Activated T-helper 1 cell treated with anti-CD3 and anti-CD28 coated beads, Interleukin-12 subunit alpha, Interleukin-12 subunit beta, Interleukin-2, Interleukin-4 antibody, amounts not matched to agents 30 ng/mL and 10 ng/mL and 1 ng/mL, durations not matched to agents 14 hours and 24 hours and 36 hours (primary cell): ENCODE measurements around the gene PSD2. TPM values are rescaled to one million over a fixed set of nuclear protein-coding genes. Genes with fewer than 3 reads are reported as not detected.

Source experiments
- DNase-seq: peaks from one replicate; pipeline ENCODE4 v3.0.0; 2021; ENCODE audit warnings: low spot score
- H3K27ac Mint-ChIP-seq: one replicate; pipeline ENCODE4 v1.8.0; 2021; ENCODE audit warnings: mild to moderate bottlenecking, mixed read lengths
- H3K27me3 Mint-ChIP-seq: one replicate; pipeline ENCODE4 v1.8.0; 2022; ENCODE audit warnings: mild to moderate bottlenecking, moderate library complexity, mixed read lengths; ENCODE audit not compliant: insufficient read depth
- H3K36me3 Mint-ChIP-seq: one replicate; pipeline ENCODE4 v1.8.0; 2021; ENCODE audit warnings: low read depth, mixed read lengths
- H3K4me1 Mint-ChIP-seq: one replicate; pipeline ENCODE4 v1.8.0; 2021; ENCODE audit warnings: low read depth, mixed read lengths
- H3K4me3 Mint-ChIP-seq: one replicate; pipeline ENCODE4 v1.8.0; 2021; ENCODE audit warnings: mild to moderate bottlenecking, moderate library complexity, mixed read lengths
- H3K9me3 Mint-ChIP-seq: one replicate; pipeline ENCODE4 v1.8.0; 2021; ENCODE audit warnings: mixed read lengths
- intact Hi-C: fragments of 100-400 bp; cut with micrococcal nuclease; formaldehyde crosslinking; loops from one replicate; pipeline ENCODE4 v1.15.1; 2024
- total RNA-seq: library from RNA; stranded (reverse); gene quantifications from 2 replicates; pipeline ENCODE4 v1.2.3, GENCODE V29; 2022

PSD2 gene
- total RNA-seq, 1 donor from 2014 or later: not detected

DNA sequence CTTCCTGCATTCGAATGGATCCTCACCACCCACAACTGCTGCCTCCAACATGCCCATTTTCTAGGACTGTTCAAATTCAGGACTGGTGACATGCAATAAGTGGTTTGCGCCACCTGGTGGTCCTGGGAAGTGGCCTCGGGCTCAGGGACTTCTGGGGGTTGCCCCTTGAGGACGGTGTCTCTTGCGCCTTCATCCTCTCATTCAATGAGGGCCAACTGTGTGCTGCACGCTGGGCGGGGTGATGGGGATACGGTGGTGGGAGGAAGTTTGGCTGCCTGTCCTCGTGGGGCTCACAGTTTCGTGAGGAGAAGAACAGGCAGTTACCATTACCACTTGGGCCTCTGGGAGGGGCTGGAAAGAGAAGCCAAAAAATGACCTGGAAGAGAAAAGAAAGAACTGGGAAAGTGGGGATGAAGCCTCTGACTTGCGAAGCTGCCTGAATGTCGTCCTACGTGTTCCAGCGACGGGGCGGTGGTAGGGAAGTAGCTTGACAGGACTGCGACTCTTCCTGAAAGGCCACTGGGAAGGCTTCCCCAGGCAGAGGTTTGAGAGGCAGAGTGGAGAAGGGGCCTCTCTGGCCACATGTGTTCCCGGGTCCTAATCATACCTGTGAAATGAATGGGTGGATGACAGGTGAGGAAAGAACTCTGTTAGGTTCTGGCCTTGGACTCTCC is 49.0 kb downstream of the PSD2 start:
- peak; percentile 20 for DNase-seq
- no peaks in the 10 kb centered on the region for H3K36me3 Mint-ChIP-seq
- H3K9me3 Mint-ChIP-seq: no peaks in the 10 kb centered on the region
- H3K27me3 Mint-ChIP-seq: peaks cover 44% of the 10 kb centered on the region
- no peak overlapping the region for H3K27ac Mint-ChIP-seq
- intact Hi-C loops: loop anchor here (1.0 to 10.0 kb wide), 4 partner anchors 57 to 310 kb away; no protein-coding TSS in a partner anchor
- peaks cover 8% of the 10 kb centered on the region for H3K4me1 Mint-ChIP-seq
- H3K4me3 Mint-ChIP-seq: no peak overlapping the region

DNA sequence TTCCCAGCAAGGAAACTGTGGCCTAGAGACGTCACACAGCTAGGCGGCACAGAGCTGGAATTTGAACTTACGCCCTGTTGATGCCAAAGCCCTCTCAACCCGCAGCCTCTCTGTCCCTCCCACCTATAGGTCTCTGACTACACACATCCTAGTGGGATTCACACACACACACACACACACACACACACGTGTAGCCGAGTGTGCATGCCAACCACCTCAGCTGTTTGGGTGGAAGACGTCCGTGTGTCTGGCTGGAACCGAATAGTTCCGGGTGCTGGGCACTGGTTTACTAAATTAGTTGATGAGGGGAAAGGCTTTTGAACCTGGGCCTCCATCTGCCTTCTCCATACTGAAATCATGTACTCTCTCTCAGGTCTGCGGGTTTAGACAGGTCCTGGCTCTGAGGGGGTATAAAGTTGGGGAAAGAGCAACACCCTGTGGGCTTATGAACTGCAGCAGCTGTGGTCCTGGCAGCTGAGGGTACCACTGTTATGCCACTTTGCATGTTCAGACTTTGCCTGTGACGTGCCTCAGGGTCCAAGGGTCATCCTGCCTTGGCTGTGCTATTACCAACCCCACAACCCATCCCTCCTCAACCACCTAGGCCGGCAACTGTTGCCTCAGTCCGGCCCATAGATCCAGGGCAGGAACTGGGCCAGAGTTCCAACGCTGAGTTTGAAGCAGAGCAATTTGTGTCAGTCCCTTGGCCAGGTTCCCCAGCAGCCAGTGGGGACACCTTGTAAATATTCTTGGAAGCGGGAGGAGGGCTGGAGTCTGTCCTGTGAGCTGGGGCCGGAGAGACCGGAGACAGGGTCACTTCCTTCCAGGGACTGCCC is 50.5 kb downstream of the PSD2 start:
- no peak for DNase-seq
- Mint-ChIP-seq H3K4me3 (no peak overlapping the region), H3K27me3 (peaks cover 52% of the 10 kb centered on the region), H3K27ac (no peak overlapping the region), H3K36me3 (no peaks in the 10 kb centered on the region), H3K9me3 (no peaks in the 10 kb centered on the region), H3K4me1 (peaks cover 8% of the 10 kb centered on the region)
- intact Hi-C loops: loop anchor here (5.0 to 10.0 kb wide), 2 partner anchors 214 to 309 kb away; no protein-coding TSS in a partner anchor

DNA sequence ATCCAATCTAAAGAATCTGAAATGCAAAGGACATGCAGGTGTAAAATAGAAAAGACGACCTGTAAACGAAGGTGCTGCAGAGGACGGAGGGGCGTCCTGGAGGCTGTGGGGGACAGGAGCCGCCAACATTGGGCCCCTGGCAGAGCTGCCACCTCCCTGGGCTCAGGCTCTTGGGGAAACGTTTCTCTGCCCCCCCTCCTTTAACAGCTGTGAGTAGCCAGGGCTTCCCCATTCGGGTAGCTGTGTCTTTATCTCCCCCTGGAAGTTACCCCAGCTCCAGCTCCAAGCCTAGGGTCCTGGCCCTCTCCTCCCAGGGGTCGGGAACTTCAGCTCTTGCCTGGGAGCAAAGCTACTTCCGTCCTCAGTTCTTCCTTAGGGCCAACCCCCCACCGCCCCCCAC is 51.5 kb downstream of the PSD2 start:
- peaks cover 52% of the 10 kb centered on the region for H3K27me3 Mint-ChIP-seq
- no peaks in the 10 kb centered on the region for H3K9me3 Mint-ChIP-seq
- intact Hi-C loops: loop anchor here (5.0 to 10.0 kb wide), 2 partner anchors 215 to 308 kb away; no protein-coding TSS in a partner anchor
- H3K36me3 Mint-ChIP-seq: no peaks in the 10 kb centered on the region
- no peak for DNase-seq
- no peak overlapping the region for H3K4me3 Mint-ChIP-seq
- H3K27ac Mint-ChIP-seq: no peak overlapping the region
- peaks cover 8% of the 10 kb centered on the region for H3K4me1 Mint-ChIP-seq

DNA sequence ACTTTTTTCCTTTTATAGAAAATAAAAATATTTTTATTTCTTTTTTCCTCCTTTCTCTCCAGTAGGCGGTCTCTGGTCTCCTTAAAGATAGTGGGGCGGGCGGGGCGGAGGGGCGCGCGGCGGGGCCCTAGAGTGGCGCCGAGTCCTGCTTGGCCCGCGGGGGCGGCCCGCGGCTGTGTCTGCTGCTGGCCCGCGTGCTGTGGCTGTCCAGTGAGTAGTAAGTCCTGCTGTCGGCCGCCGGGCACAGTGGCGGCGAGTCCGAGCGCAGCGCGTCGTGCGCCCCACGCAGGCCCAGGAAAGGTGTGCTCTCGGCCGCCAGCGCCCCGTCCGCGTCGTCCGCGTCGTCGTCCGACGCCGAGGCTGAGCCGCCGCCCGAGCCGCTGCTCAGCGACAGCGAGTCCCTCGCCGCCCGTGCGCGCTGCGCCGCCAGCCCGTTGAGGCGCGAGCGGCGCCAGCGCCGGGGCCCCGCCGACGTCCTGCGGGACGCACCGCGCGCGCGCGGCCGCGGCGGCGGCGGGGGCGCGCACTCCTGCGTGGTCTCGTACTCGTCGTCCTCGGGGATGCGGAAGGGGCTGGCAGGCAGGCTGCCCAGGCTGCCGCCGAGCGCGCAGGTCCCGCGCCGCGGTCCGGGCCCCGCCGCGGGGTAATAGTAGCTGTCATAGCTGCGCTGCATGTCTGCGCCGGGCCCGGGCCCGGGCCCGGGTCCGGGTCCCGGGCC is 52.3 kb downstream of the PSD2 start:
- peak overlapping the region; percentile 58 for H3K4me3 Mint-ChIP-seq
- H3K36me3 Mint-ChIP-seq: no peaks in the 10 kb centered on the region
- intact Hi-C loops: loop anchor here (5.0 to 10.0 kb wide), 2 partner anchors 216 to 307 kb away; no protein-coding TSS in a partner anchor
- H3K27ac Mint-ChIP-seq: no peak overlapping the region
- peak; percentile 63 for DNase-seq
- H3K9me3 Mint-ChIP-seq: no peaks in the 10 kb centered on the region
- peaks cover 8% of the 10 kb centered on the region for H3K4me1 Mint-ChIP-seq
- H3K27me3 Mint-ChIP-seq: peaks cover 51% of the 10 kb centered on the region

DNA sequence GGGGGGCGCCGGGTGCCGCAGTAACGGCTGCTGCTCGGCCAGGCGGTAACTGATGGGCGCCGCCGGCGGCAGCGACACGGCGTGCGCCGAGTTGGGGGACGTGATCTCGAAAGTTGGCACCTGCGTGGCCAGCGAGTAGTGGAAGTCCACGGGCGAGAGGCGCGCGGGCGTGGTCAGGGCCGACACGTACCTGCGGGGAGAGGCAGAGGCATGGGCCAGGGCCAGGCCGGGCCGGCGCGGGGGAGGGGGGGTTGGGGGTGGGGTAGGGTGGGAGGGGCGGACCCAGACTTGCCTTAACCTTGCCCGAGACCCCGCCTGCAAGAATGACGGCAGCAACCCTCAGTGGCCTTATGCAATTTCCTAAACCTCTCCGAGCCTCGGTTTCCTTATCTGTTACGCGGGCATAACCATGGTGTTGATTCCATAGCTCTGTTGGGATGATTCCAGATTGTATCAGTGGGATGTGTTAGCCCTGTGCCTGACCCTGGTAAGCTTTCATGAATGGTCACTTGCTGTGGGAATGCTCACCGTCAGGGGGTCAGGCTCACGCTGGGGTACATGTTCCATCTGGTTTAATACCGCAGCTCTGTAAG is 53.0 kb downstream of the PSD2 start:
- H3K27ac Mint-ChIP-seq: no peak overlapping the region
- no peaks in the 10 kb centered on the region for H3K36me3 Mint-ChIP-seq
- H3K9me3 Mint-ChIP-seq: no peaks in the 10 kb centered on the region
- H3K4me1 Mint-ChIP-seq: peaks cover 8% of the 10 kb centered on the region
- peaks cover 46% of the 10 kb centered on the region for H3K27me3 Mint-ChIP-seq
- peak overlapping the region; percentile 73 for H3K4me3 Mint-ChIP-seq
- no peak for DNase-seq
- intact Hi-C loops: loop anchor here (5.0 to 10.0 kb wide), 2 partner anchors 216 to 306 kb away; no protein-coding TSS in a partner anchor

DNA sequence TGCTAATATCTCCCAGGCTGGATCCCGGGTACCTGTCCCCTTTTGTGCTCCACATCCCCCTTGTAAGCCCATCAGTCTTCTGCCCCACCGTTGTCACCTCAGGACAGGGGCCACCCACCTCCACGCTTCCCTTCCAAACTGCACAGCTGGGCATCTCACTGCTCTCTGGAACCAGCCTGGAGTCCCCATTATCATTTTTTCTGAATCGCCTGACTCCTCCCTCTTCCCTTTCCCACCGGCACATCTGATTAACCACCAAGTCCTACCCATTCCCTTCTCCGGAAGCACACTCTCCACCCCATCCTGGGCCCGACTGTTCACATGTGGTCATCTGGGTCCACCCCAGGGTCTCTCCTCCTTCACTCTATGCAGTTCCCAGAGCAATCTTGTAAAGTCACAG is 53.9 kb downstream of the PSD2 start:
- peaks cover 42% of the 10 kb centered on the region for H3K27me3 Mint-ChIP-seq
- intact Hi-C loops: loop anchor here (5.0 to 10.0 kb wide), 2 partner anchors 217 to 305 kb away; no protein-coding TSS in a partner anchor

DNA sequence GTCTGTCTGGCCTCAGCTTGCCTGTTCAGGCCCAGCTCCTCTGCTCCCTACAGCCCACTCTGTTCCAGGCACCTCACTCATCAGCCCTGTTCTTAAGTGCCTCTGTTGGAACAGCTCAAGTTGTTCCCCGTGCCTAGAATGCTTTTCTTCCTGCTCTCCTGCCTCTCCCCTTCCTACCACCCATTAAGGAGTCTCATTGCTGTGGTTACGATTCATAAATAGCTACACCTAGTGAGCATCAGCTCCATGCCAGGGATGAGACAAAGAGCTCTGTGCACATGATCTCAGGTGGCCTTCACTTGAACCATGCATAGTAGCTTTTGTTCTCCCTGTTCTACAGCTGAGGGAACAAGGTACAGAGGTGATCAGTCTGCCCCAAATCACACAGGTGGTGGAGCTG is 54.3 kb downstream of the PSD2 start:
- no peaks in the 10 kb centered on the region for H3K9me3 Mint-ChIP-seq
- H3K4me3 Mint-ChIP-seq: peak overlapping the region; percentile 73
- H3K36me3 Mint-ChIP-seq: no peaks in the 10 kb centered on the region
- DNase-seq: no peak
- no peak overlapping the region for H3K27ac Mint-ChIP-seq
- intact Hi-C loops: loop anchor here (5.0 to 10.0 kb wide), 2 partner anchors 218 to 305 kb away; no protein-coding TSS in a partner anchor
- peaks cover 4% of the 10 kb centered on the region for H3K4me1 Mint-ChIP-seq
- H3K27me3 Mint-ChIP-seq: peaks cover 39% of the 10 kb centered on the region

More for the DNA sequence above, 53.9 kb downstream of the PSD2 start:
- H3K9me3 Mint-ChIP-seq: no peaks in the 10 kb centered on the region
- H3K27ac Mint-ChIP-seq: peak overlapping the region; percentile 18
- H3K4me1 Mint-ChIP-seq: peaks cover 6% of the 10 kb centered on the region
- no peak for DNase-seq
- no peaks in the 10 kb centered on the region for H3K36me3 Mint-ChIP-seq
- H3K4me3 Mint-ChIP-seq: peak overlapping the region; percentile 73

DNA sequence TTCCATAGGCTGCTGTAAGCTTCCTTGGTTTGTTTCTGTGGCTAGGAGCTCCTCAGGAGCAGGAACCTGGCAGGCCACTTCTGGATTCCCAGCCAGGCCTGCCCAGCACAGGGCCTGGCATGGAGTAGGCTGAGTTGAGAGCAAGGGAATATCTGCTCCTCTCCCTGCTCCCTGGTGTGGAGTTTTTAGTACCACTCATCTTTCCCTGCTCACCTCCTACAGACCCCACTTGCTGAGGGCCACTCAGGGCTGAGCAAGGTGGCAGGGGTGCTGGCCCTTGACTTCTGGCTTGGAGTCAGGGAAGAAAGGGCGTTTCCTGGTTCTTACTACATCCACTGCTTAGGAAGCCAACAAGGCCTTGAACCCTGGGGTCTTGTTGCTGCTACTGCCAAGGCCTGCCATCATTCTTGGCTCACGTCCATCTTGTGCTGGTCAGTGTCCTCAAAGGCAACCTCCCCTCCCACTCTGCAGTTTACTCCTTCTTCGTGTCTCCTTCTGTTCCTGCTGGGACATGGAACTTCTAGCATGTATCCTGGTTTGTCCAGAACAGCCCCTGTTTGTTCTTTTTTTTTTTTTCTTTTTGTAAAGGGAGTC is 54.9 kb downstream of the PSD2 start:
- H3K36me3 Mint-ChIP-seq: no peaks in the 10 kb centered on the region
- H3K9me3 Mint-ChIP-seq: no peaks in the 10 kb centered on the region
- intact Hi-C loops: no loop called here
- H3K27ac Mint-ChIP-seq: no peak overlapping the region
- peaks cover 4% of the 10 kb centered on the region for H3K4me1 Mint-ChIP-seq
- H3K4me3 Mint-ChIP-seq: no peak overlapping the region
- H3K27me3 Mint-ChIP-seq: peaks cover 33% of the 10 kb centered on the region
- DNase-seq: no peak

DNA sequence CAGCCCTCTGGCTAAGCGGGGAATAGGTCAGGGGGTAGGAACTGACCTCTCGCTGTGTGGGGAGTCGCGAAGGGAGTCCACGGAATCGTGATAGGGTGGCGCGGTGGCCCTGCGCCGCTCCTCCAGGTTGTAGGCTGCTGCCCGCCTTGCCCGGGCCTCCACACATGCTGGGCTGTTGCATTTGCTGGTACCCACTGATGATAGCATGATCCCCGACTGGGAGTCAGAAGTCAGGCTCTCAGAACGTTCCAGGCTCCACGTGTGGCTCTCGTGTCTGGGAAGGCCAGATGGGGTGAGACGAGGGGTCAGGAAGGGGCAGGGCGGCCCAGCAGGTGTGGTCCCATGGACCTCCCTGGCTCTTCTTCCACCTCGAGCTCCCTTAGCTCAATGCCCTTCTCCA is 56.0 kb downstream of the PSD2 start:
- Mint-ChIP-seq H3K36me3 (no peaks in the 10 kb centered on the region), H3K9me3 (no peaks in the 10 kb centered on the region), H3K27me3 (peaks cover 24% of the 10 kb centered on the region), H3K4me3 (no peak overlapping the region), H3K4me1 (peaks cover 4% of the 10 kb centered on the region), H3K27ac (no peak overlapping the region)
- intact Hi-C loops: no loop called here
- no peak for DNase-seq

DNA sequence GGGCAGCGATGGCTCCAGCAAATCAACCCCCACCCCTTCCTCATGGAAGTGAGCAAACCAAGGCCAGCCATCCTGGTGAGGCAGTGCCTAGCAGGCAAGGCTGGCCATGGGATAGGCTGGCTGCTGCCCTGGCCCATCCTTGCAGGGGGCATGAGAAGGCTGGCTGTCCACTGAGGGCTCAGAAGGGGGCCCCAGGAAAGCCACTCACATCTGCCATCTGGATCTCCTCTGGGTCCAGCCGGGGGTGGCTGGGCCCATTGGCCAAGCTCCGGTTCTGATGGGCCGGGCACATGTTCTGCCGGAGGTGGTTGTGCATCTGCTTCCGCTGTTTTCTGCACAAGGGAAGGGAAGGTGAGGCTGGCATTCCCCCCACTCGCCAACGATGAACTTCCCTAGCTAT is 57.1 kb downstream of the PSD2 start:
- Mint-ChIP-seq H3K36me3 (no peaks in the 10 kb centered on the region), H3K4me3 (no peak overlapping the region), H3K4me1 (peaks cover 4% of the 10 kb centered on the region), H3K9me3 (no peaks in the 10 kb centered on the region), H3K27ac (no peak overlapping the region), H3K27me3 (peaks cover 19% of the 10 kb centered on the region)
- intact Hi-C loops: no loop called here
- DNase-seq: no peak

DNA sequence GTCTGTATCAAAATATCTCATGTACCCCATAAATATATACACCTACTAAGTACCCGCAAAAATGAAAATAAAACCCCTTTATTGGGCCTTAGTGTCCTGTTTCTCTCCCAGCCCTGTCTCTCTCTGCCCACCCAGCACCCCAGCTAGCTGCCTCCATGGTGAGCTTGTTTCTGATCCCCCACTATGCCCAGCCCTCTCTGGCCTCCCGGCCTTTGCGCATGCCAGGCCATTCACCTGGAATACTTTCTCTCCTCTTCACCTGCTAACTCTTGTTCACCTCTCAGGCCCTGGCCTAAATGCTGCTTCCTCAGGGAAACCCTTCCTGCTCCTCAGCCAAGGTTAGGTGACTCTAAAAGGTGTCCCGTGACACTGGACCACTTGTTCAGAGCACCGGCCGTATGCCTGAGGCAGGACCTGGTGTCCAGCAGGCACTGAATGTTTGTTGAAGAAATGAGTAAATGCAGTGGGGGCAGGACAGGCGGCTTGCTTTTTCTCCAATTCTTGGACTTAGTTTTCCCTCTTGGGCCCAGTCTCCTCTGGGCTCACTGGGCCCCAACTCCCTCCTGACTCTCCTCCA is 58.5 kb downstream of the PSD2 start:
- no peaks in the 10 kb centered on the region for H3K36me3 Mint-ChIP-seq
- H3K4me3 Mint-ChIP-seq: no peak overlapping the region
- no peak for DNase-seq
- no peaks in the 10 kb centered on the region for H3K4me1 Mint-ChIP-seq
- intact Hi-C loops: no loop called here
- no peaks in the 10 kb centered on the region for H3K9me3 Mint-ChIP-seq
- H3K27me3 Mint-ChIP-seq: peaks cover 17% of the 10 kb centered on the region
- no peak overlapping the region for H3K27ac Mint-ChIP-seq

DNA sequence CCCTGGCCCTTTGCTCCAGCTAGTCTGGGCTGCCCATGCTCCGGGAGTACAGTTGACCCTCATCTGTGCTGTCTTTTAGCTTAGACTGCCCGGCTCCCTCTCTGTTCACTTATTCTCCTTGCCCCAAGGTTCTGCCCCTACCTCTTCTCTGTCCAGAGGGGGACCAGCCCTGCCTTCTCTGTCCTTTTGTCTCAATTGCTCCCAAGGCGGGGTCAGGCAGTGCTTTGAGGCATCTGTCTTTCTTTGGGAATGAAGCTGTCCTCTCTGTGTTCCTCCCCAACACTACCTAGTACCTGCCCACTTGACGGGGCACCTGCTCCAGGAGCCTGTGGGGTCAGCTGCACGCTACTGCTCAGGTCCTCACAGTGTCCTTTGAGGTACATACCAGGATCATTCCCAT is 59.3 kb downstream of the PSD2 start:
- Mint-ChIP-seq H3K9me3 (no peaks in the 10 kb centered on the region), H3K27ac (no peak overlapping the region), H3K27me3 (peaks cover 11% of the 10 kb centered on the region), H3K4me1 (no peaks in the 10 kb centered on the region), H3K4me3 (no peak overlapping the region), H3K36me3 (no peaks in the 10 kb centered on the region)
- intact Hi-C loops: no loop called here
- DNase-seq: no peak
